Bronchial epithelial cell (primary cell): ENCODE results near the gene ABCC8. TPM values are rescaled to one million over a fixed set of nuclear protein-coding genes. Genes with fewer than 3 reads are reported as not detected.
A peak's percentile ranks its signal among the peaks of the same experiment; 100 is the strongest.

Experiments used
- DNase-seq: peaks from one replicate; pipeline ENCODE4 v3.0.0-alpha.2; 2010; ENCODE audit warnings: low read depth
- FAIRE-seq: peaks from 2 replicates; lab custom pipeline; 2011; peaks lifted over from hg19 to GRCh38; lab: Jason Lieb, UNC
- H3K27me3 ChIP-seq: 2 replicates; pipeline ENCODE4 v1.5.1; 2011; ENCODE audit warnings: low read length; ENCODE audit not compliant: control insufficient read depth, insufficient read depth
- H3K36me3 ChIP-seq: 2 replicates; pipeline ENCODE4 v1.5.1; 2011; ENCODE audit warnings: low read length; ENCODE audit not compliant: control insufficient read depth, insufficient read depth
- H3K4me3 ChIP-seq: 2 replicates; pipeline ENCODE4 v1.5.1; 2011; ENCODE audit warnings: mild to moderate bottlenecking, low read depth, low read length, control low read depth
- total RNA-seq: library from RNA; depleted of rRNA; stranded (reverse); fragments of >200 nt; gene quantifications from 2 replicates; pipeline ENCODE4 v1.2.1, GENCODE V29; 2014
- TF ChIP-seq, protein P1 (sequence below): IDR thresholded peaks from 2 replicates; pipeline ENCODE4 v1.5.1; 2011; ENCODE audit warnings: mild to moderate bottlenecking, moderate library complexity, low read length, control low read depth, inconsistent platforms; ENCODE audit not compliant: insufficient read depth, severe bottlenecking

The ABCC8 gene
- total RNA-seq, 1 donor from 2014 or later = not detected

DNA sequence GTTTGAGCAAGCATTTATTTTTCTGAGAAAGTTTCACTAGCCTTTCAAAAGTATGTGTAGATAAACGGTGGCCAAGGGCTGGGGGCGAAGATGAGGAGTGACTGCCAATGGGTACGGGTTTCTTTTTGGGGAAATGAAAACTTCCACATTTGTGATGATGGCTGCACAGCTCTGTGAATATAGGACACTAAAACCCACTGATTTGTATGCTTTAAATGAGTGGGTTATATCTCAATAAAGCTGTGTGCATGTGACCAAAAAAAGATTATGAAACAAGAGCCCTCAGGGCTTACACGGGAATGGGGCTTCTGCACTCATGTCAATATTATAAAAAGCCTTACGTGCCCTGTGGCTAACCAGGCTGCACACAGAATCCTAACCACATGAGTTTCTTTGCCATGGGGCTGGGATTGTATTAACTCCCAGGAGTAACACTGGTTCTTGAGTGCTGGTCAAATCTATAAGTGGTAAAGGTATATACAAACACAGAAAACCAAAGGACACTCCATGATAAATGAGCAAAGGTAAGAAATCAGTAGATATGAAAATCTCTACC, 31.3 kb downstream of the ABCC8 start:
- H3K36me3 ChIP-seq = no peaks in the 10 kb centered on the region
- no peak for FAIRE-seq
- H3K27me3 ChIP-seq = no peaks in the 10 kb centered on the region
- H3K4me3 ChIP-seq = no peak overlapping the region
- DNase-seq = no peak
- TF ChIP-seq, protein P1, sequence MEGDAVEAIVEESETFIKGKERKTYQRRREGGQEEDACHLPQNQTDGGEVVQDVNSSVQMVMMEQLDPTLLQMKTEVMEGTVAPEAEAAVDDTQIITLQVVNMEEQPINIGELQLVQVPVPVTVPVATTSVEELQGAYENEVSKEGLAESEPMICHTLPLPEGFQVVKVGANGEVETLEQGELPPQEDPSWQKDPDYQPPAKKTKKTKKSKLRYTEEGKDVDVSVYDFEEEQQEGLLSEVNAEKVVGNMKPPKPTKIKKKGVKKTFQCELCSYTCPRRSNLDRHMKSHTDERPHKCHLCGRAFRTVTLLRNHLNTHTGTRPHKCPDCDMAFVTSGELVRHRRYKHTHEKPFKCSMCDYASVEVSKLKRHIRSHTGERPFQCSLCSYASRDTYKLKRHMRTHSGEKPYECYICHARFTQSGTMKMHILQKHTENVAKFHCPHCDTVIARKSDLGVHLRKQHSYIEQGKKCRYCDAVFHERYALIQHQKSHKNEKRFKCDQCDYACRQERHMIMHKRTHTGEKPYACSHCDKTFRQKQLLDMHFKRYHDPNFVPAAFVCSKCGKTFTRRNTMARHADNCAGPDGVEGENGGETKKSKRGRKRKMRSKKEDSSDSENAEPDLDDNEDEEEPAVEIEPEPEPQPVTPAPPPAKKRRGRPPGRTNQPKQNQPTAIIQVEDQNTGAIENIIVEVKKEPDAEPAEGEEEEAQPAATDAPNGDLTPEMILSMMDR = no peak

DNA sequence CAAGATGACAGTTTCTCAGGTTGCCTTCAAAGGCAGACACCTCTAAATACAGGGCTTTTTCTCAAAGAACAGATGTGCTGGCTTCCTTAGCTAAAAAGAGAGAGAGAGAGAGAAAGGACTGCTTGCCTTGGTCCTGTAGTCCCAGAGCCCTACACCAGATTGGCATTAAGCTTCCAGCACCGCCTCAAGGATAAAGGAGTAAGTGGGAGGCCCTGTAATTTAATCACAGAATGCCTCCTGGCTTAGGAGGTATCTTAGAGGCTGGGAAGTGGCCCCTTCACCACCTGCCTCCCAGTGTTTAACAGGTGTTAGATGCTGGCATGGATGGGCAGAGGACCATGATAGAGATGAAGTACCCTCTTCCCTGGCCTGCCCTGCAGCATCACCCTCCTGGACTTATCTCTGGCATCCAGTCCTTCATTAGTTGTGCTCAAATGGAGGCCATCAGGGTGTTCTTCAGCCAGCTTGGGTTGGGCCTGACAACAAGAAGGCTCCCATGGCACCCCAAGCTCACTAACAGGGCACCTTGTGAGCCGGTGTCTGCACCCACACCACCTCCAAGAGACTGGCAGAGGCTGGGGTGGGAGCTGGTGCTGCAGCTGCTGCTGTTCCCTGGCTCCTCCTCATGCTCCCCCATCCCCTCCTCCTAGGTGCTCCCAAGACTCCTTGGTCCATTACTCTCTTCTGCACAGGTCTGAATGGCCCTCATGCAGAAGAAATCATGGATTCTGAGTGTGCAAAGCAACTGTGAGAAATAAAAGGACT, 32.5 kb downstream of the ABCC8 start:
- TF ChIP-seq, protein P1 = no peak
- no peaks in the 10 kb centered on the region for H3K36me3 ChIP-seq
- FAIRE-seq = no peak
- no peak overlapping the region for H3K4me3 ChIP-seq
- no peaks in the 10 kb centered on the region for H3K27me3 ChIP-seq
- no peak for DNase-seq

DNA sequence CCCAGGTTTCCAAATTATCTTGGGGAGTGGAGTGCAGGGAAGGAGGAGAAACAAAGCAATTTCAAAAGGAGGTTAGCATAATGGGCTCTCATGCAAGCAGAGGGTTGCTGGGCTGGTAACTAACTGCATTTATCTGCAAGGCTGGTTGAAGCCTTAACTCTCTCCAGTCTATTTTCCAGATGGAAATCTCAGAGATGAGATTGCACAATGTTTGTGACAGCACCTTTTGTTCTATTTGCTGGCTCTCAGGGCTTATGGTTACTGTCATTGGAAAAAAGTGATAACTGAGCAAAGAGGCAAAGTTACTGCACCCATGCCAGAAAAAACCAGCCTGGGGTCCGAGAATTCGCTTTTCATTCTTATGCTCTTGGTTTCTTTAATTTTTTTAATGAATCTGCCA, 33.2 kb downstream of the ABCC8 start:
- DNase-seq (no peak), FAIRE-seq (no peak)
- TF ChIP-seq, protein P1 = no peak
- no peaks in the 10 kb centered on the region for H3K36me3 ChIP-seq
- no peak overlapping the region for H3K4me3 ChIP-seq
- no peaks in the 10 kb centered on the region for H3K27me3 ChIP-seq

DNA sequence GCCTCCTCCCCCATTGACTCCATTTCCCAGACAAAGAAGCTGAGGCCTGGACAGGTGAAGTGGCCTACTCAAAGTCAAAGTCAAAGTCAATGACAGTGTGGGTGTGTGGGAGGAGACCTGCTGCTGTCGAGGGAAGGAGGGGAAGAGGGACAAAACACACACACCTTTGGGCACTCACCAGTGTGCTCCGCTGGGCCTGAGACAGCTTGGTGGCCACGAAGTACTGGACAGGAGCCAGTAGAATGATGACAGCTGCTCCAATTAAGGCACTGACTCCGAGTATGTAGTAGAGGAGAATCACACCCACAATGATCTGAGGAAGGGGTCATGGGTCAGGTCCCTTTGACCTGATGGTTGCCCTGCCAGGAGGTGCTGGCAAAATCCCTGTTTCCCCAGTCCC, 33.6 kb downstream of the ABCC8 start:
- TF ChIP-seq, protein P1 = no peak
- Histone ChIP-seq H3K27me3 (peaks cover 2% of the 10 kb centered on the region), H3K4me3 (no peak overlapping the region), H3K36me3 (no peaks in the 10 kb centered on the region)
- FAIRE-seq (no peak), DNase-seq (no peak)

DNA sequence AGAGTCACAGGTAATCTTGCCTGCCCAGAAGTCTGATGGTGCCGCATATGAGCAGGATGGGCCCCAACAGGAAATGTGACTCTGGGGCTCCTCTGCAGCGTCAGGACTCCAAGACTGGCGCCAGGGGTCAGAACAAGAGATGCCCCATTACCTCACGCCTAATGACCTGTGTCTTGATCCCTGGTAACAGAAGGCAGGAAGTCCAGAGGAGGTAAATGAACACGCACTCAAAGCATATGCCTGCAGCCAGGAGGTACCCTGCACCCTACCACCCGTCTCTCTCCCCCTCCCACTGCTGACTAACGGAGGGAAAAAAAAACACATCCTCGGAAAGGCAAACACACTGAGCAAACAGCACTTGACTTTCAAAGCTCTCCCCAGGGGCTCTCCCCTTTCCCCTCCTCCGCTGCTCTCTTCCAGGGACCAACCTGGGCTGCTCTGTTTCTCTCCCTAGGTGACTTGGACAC, 37.3 kb downstream of the ABCC8 start:
- FAIRE-seq = no peak
- no peak overlapping the region for H3K4me3 ChIP-seq
- DNase-seq = peak; percentile 4
- no peaks in the 10 kb centered on the region for H3K36me3 ChIP-seq
- TF ChIP-seq, protein P1 = no peak
- H3K27me3 ChIP-seq = peaks cover 2% of the 10 kb centered on the region
